NCI-H510A treated with DMSO at 0.1 percent for 48 hours (cell line): ENCODE results near the gene OST4.
"Not testable (repeated sequence)": the region's sequence is repeated elsewhere in the genome, so short reads cannot be mapped to it uniquely, and the experiment has no call there.

Source experiments
- DNase-seq: peaks from one replicate; lab custom pipeline; 2025; lab: John Stamatoyannopoulos, UW

Gene OST4

DNA sequence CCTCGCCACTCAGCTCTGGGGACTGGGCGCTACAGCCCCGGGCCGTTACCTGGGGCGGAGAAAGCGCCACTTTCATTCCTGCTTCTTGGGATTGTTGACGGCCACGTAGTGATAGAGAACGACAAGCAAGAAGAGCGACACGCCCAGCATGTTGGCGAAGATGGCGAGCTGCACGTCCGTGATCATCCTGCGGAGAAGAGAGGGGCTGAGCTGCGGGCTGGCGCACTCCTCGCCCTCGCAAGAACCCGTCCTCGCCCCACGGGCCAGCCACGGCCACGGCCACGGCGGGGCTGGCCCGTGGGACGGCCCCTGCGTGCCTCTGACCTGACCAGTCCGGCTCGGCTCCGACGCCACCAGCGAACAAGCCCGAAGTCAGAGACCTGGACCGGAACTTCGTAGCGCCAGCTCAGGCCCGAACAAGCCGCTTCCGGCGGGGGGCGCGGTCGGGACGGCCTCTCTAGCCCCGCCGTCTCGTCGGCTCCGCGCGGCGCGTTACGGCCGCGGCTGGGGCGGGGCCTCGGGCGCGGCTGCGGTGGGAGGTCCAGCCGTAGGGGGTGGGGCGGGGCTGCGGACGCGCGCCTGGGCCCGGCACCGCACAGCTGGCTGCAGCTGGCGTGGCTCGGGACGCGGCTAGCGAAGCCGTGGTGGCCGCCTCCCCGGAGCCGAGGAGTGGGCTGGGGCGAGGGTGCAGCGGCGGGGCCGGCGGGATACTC, at the start of gene OST4:
TSS of gene OST4 (minus strand) at position 378 of the 713 bp plus-strand sequence.
- DNase-seq = peak; percentile 76

DNA sequence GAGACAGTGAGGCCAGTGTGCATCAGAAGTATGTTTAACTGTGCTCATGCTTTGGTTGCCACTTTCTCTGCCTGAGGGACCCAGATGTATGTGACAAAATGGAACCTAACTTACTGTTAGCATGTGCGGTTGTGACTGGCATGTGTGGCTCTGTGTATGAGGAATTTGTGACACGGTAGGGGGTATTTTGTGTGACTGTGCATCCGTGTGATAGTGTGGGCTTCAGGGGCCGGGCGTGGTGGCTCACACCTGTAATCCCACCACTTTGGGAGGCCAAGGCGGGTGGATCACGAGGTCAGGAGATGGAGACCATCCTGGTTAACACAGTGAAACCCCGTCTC, 47.8 kb upstream of the OST4 start:
- not testable (repeated sequence) for DNase-seq

DNA sequence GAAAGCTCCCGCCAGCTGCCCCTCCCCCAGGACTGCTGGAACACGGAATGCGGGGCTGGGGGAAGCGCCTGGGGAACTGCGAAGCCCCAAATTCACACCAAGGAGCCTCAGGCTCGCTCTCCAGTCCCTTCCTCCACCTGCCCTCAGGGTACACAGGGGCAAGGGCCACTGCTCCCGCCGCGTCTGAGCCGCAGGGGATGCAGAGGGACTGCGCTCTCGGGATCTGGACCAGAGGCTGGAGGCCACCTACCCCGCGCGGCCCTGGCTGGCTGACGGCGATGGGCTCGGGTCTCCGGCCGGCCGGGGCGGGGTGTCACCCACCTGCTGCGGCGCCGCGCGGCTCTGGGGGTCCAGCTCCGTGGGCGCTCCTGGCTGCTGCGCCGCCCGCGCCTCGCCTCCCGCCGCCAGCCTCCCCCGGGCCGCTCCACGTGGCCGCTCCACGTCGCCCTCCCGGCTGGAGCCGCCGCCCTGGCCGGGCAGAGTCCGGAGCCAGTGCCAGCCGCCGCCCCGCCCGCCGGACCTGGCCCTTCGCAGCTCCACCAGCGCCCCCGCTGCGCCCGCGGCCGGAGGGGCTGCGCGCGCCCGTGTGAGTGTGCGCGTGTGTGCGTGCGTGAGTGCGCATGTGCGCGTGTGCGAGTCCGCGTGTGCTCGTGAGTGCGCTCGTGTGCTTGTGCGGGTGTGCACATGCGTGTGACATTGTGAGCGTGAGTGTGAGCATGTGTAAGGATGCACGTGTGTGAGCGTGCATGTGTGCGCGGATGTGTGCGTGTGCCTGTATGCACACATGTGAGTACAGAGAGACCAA, 47.3 kb upstream of the OST4 start, which contains the start of gene CGREF1:
TSS of gene CGREF1 (minus strand) at position 604 of the 805 bp plus-strand sequence. CDS start 14,762 bp downstream, outside the sequence.
- DNase-seq = no peak

DNA sequence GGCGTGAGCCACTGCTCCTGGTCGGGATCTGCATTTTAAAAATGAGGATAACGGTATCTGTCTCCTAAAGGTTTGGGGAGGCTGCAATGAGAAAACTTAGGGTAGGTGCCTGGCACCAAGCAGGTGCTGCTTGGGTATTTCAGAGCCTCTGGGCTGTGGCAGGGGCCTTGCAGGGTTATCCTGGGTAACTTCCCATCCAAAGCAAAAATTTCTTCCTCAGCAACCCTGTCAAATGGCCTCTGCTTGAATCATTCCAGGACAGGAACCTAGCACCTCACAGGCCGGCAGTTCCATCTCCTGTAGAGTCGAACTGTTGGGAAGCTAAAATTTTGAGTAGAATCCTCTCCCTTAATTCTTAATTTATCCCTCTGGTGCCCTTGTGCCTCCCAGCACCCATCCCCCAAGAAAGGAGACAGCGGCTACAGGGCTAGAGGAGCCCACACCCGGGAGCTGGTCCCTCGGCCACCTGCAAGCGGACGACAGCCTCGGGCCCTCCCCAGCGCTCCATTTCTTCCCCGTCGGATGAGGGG, 46.6 kb upstream of the OST4 start:
- DNase-seq = no peak

DNA sequence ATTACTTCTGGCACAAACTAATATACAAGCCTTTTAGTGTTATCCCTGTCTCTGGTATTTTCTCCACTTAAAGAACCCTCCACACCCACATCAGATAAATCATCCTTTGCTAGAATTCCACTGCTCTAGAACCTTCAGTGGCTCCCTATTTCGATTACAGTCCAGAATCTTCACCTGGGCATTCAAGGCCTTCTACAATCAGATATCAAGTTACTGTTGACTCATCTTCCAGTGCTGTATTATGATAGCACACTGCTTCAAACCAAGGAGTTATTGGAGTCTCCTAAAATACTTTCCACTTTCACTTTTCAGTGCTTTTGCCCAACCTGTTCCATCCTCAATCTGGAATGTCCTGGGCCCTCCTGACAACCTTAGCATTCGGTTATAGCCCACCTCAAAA, 44.1 kb upstream of the OST4 start:
- DNase-seq = no peak

DNA sequence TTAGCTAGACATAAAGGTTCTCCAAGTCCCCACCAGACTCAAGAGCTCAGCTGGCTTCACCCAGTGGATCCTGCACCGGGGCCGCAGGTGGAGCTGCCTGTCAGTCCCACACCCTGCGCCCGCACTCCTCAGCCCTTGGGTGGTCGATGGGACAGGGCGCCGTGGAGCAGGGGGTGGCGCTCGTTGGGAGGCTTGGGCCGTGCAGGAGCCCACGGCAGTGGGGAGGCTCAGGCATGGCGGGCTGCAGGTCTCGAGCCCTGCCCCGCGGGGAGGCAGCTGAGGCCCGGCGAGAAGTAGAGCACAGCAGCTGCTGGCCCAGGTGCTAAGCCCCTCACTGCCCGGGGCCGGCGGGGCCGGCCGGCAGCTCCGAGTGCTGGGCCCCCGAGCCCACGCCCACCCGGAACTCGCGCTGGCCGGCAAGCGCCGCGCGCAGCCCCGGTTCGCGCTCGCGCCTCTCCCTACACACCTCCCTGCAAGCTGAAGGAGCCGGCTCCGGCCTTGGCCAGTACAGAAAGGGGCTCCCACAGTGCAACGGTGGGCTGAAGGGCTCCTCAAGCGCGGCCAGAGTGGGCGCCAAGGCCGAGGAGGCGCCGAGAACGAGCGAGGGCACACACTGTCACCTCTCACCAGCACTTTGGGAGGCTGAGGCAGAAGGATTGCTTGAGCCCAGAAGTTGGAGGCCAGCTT, 40.1 kb upstream of the OST4 start:
- not testable (repeated sequence) for DNase-seq

DNA sequence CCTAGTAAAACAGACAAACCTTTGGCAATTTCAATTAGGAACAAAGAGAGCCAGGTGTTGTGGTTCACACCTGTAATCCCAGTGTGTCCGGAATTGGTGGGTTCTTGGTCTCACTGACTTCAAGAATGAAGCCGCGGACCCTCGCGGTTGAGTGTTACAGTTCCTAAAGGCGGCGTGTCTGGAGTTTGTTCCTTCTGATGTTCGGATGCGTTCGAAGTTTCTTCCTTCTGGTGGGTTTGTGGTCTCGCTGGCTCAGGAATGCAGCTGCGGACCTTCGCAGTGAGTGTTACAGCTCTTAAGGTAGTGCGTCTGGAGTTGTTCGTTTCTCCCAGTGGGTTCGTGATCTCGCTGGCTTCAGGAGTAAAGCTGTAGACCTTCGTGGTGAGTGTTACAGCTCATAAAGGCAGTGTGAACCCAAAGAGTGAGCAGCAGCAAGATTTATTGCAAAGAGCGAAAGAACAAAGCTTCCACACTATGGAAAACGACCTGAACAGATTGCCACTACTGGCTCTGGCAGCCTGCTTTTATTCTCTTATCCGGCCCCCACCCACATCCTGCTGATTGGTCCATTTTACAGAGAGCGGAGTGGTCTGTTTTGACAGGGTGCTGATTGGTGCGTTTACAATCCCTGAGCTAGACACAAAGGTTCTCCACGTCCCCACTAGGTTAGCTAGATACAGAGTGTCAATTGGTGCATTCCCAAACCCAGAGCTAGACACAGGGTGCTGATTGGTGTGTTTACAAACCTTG, 39.3 kb upstream of the OST4 start:
- DNase-seq = not testable (repeated sequence)

DNA sequence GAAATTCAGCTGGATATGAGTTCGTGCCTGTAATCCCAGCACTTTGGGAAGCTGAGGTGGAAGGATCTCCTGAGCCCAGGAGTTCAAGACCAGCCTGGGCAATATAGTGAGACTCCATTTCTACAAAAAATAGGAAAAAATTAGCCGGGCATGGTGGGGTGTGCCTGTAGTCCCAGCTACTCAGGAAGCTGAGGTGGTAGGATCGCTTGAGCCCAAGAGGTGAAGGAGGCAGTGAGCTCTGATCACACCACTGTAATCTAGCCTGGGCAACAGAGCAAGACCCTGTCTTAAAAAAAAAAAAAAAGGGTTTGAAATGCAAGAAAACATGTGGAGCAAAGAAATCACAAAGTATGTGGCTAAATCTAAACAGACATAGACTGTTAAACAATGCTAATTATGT, 37.6 kb upstream of the OST4 start:
- no peak for DNase-seq

DNA sequence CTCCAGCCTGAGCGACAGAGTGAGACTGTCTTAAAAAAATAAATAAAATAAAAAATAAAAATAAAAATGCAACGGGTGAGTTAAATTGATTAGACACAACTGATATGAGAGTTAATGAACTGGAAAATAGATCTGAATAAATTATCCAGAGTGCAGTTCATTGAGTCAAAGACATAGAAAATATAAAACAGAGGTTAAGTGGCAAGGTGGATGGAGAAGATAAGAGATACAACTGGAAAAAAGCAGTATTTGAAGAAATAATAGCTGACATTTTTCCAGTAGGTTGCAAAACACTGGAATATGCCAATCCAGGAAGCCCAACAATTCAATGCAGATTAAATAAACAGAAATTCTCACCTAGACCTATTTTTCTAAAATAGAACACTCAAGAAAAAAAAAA, 36.8 kb upstream of the OST4 start:
- no peak for DNase-seq

DNA sequence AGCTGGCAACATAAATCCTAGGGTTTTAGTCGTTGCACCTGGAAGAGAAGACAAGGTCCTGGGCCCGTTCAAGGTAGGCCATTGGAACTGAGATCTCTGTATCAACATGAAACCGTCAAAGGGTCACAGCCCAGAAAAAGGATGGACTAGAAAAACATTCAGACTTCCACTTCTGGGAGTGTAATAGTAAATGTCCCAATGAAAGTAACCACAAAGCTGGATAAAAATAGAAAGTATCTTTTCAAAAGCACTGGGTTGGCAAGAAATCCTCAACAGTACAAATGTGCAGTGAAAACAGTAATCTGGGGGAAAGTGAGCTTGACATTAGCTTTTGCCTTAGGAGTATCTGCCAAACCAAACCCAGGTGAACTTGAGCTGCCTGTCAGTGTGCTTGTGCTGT, 34.5 kb upstream of the OST4 start:
- DNase-seq = no peak

DNA sequence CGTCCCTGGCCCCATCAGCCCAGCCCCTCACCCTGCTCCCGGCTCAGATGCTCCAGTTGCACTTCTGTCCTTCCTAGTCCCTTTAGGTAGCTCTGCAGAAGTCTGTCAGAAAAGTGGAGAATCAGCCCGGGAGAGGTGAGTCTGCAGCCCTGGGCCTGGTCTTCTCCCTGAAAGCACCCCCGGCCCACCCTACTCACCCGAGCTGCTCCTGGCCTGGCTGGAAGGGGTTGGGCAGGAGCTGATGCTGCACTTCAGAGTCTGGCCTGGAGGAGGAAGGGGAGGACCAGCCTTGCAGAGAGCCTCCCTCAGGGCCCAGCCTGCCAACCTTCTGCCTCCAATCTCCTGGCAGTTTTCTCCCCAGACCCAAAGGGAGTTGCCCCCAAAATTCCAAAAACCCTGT, 30.9 kb upstream of the OST4 start:
- no peak for DNase-seq

DNA sequence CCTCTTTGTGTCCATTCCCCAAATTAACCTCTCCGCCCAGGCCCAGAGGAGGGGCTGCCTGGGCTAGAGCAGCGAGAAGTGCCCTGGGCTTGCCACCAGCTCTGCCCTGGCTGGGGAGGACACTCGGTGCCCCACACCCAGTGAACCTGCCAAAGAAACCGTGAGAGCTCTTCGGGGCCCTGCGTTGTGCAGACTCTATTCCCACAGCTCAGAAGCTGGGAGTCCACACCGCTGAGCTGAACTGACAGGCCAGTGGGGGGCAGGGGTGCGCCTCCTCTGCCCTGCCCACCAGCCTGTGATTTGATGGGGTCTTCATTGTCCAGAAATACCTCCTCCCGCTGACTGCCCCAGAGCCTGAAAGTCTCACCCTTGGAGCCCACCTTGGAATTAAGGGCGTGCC, 28.6 kb upstream of the OST4 start:
- no peak for DNase-seq

DNA sequence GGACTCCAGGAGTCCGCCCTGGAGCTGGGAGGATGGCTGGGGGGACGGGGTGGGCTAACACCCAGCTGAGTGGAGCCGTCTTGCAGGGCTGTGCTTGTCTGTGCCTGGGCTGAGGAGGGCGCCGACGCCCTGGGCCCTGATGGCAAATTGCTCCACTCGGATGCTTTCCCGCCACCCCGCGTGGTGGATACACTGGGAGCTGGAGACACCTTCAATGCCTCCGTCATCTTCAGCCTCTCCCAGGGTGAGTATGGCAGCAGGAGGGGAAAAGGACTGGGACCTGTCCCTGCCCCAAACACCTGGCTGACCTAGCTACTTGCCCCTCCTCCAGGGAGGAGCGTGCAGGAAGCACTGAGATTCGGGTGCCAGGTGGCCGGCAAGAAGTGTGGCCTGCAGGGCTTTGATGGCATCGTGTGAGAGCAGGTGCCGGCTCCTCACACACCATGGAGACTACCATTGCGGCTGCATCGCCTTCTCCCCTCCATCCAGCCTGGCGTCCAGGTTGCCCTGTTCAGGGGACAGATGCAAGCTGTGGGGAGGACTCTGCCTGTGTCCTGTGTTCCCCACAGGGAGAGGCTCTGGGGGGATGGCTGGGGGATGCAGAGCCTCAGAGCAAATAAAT, 28.0 kb upstream of the OST4 start:
- no peak for DNase-seq

DNA sequence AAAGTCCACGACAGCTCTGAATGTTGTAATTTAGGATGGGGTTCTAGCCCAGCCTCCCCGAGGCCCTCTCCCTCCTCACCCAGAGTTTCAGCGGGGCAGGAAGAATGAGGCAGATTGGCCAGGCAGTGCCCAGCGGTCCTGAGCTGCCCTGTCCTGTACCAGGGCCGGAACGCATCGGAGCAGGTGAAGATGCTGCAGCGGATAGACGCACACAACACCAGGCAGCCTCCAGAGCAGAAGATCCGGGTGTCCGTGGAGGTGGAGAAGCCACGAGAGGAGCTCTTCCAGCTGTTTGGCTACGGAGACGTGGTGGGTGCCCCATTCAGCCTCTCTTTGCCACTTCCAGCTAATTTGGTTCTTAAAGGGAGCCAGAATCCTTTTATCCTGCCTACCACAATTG, 25.9 kb upstream of the OST4 start:
- no peak for DNase-seq

DNA sequence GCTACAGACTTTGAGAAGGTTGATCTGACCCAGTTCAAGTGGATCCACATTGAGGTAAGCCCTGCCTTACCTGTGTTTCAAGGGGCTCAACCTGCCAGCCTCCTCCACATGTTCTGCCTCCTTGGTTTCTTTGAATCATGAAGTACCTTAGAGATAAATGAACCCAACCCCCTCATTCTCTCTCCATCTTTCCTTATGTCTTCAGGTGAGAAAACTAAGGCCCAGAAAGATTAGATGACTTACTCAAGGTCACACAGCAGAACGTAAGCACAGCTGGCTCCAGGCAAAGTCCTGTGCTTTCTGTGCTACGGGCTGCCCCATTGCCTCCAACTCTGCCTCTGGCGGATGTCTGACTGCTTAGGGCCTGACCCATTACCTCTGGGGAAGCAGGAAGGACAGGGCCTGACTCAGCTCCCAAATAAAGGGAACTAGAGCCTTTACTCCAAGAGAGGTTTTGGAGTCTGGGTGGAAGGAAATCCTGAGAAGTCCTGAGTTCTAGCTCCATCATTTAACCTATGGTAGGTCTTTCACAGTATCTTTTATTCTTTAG, 25.4 kb upstream of the OST4 start:
- DNase-seq = no peak

DNA sequence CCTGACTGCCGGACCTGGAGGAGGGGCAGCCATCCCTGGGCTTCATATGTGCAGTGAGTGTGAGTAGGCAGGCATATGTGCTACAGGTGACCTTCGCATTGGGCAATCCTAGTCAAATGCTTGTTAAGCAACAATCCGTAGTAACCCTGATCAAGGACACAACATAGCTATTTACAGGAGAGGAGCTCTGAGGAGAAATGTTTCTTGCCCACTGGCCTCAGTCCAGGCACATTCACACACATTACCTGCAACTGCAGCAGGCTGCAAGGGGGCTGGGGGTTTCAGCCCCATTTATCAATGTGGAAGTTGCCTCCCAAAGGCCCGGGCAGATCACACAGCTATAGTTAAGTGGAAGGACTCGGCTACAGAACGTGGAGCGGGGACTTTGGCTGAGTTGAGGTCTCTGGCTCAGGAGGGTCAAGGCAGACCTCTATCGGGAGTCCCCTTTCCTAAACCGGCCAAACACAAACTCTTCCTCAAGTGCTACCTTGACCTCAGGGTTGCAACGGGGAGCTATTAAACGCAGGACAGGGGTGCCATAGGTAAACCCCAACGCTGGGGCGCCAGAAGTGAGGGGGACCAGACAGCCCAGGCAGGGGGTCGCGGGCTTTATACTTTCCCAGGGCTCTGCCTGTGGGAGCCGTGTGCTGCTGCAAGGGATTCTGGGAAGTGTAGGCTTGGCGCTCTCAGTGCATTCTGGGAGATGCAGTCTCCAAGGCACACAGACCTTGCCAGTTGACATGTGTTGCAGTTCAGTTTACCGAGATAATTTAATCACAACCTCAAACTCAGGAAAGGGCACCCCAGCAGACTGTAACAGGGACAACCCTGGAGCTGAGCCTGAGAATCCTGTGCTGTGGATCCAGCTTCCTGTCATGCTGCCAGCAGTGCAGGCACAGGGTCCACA, 24.5 kb upstream of the OST4 start:
- DNase-seq = no peak

DNA sequence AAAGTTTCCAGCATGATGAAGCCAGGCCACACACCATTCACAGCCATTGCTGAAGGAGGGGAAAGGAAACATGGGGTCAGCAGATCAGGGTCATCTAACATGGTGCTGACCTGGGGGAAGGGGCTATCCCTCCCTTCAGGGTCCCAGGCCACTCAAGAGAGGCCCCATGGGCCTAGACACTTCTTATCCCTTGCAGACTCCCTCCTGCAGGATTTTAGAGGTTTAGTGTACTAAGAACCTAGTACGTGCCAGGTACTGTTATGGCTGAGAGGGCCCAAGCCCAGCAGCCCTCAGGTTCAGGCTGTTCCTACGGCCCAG, 23.9 kb upstream of the OST4 start:
- no peak for DNase-seq

DNA sequence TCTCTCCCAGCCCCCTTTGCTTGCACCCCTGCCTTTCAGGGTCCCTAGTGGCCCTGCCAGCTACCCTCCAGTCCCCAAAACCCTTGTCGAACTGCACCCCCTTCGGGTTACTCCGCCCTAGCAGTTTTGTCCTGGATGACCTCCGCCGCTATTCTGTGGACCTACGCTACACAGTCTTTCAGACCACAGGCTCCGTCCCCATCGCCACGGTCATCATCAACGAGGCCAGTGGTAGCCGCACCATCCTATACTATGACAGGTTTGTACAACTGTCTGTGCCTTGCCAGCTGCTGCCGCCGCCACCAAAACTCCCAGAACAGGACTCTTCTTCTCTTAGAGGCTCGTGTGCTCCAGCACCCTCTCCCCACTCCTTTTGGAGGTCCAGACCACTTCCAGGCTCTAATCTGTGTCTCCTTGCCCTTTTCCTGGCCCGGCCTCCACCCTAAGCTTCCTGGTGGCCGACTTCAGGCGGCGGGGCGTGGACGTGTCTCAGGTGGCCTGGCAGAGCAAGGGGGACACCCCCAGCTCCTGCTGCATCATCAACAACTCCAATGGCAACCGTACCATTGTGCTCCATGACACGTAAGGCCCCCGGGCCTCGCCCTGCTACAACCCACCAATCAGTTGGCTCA, 23.0 kb upstream of the OST4 start:
- DNase-seq = no peak

DNA sequence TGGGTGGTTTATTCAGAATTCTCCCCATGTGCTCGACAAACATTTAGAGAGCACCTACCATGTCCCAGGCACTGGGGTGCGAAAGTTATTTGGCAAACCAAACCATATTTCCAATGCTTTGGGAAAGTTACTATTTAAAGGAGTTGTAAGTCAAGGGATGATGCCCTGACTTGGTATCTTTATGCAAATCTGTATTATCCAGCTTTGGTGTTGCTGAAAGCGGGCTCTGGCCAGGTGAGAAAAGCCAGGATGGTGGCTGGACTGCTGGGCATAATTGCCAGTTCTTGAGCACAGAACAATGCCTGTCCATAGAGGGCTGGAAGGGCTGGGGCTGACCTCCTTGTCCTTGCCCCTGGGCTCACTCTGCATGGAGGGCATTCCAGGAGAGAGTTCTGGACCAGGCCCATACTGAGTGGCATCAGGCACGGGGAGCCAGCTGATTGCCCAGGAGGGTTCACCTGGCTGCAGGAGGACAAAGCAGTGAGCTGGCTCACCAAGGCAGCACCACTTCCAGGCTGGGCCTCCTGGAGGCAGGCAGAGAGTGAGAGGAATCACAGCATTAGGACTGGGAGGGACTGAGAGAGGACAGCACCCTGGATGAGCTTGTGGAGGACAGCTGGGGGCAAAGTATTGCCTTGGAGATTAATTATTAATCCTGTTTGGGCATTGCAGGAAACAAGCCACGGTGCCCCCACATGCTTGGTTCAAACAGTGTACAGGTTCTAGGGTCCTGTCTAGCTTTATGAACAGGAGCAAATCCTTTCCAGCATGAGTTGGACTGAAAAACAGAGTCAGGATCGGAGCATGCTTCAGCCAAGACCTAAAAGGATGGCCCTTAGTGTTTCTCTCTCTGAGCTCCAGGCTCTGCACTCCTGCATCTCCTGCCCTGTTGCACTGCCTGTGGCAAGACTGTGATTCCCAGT, 22.2 kb upstream of the OST4 start:
- no peak for DNase-seq
